IPS-15b (cell line): ENCODE measurements around the gene LRRC36.
"Not testable (repeated sequence)": the region's sequence is repeated elsewhere in the genome, so short reads cannot be mapped to it uniquely, and the experiment has no call there.

ENCODE experiments used
- H3K27me3 ChIP-seq: one replicate; pipeline ENCODE4 v1.6.1; 2013; ENCODE audit warnings: low read length; ENCODE audit not compliant: control insufficient read depth, insufficient read depth
- H3K36me3 ChIP-seq: one replicate; pipeline ENCODE4 v1.6.1; 2013; ENCODE audit warnings: low read length; ENCODE audit not compliant: control insufficient read depth, insufficient read depth
- H3K4me1 ChIP-seq: one replicate; pipeline ENCODE4 v1.6.1; 2013; ENCODE audit warnings: mild to moderate bottlenecking, low read length; ENCODE audit not compliant: control insufficient read depth, insufficient read depth
- H3K4me3 ChIP-seq: one replicate; pipeline ENCODE4 v1.5.1; 2013; ENCODE audit warnings: low read depth, low read length
- H3K9ac ChIP-seq: one replicate; pipeline ENCODE4 v1.6.1; 2013; ENCODE audit warnings: low read depth, mild to moderate bottlenecking, low read length
- H3K9me3 ChIP-seq: one replicate; pipeline ENCODE4 v1.6.1; 2013; ENCODE audit warnings: mild to moderate bottlenecking, low read length; ENCODE audit not compliant: control insufficient read depth, insufficient read depth

LRRC36 gene

GRCh38 chr16:67404740-67405226 is 78.2 kb downstream of the LRRC36 start:
- H3K9me3 ChIP-seq: no peaks in the 10 kb centered on the region
- H3K4me1 ChIP-seq: peaks cover 7% of the 10 kb centered on the region
- H3K4me3 ChIP-seq: no peak overlapping the region
- no peak overlapping the region for H3K9ac ChIP-seq
- H3K36me3 ChIP-seq: no peaks in the 10 kb centered on the region
- peaks cover 2% of the 10 kb centered on the region for H3K27me3 ChIP-seq

- H3K9ac ChIP-seq: no peak overlapping the region
- H3K36me3 ChIP-seq: no peaks in the 10 kb centered on the region
- no peak overlapping the region for H3K4me3 ChIP-seq
- no peaks in the 10 kb centered on the region for H3K9me3 ChIP-seq
- peaks cover 12% of the 10 kb centered on the region for H3K4me1 ChIP-seq
- H3K27me3 ChIP-seq: peaks cover 2% of the 10 kb centered on the region
These were observed 78.7 kb downstream of the LRRC36 start for GRCh38 chr16:67405336-67405735.

GRCh38 chr16:67406111-67406971 is 79.7 kb downstream of the LRRC36 start:
- no peaks in the 10 kb centered on the region for H3K27me3 ChIP-seq
- no peaks in the 10 kb centered on the region for H3K36me3 ChIP-seq
- no peak overlapping the region for H3K9ac ChIP-seq
- peaks cover 12% of the 10 kb centered on the region for H3K4me1 ChIP-seq
- H3K4me3 ChIP-seq: no peak overlapping the region
- H3K9me3 ChIP-seq: no peaks in the 10 kb centered on the region

- H3K9ac ChIP-seq: peak overlapping the region; percentile 12
- no peak overlapping the region for H3K4me3 ChIP-seq
- no peaks in the 10 kb centered on the region for H3K36me3 ChIP-seq
- H3K9me3 ChIP-seq: no peaks in the 10 kb centered on the region
- H3K27me3 ChIP-seq: no peaks in the 10 kb centered on the region
- H3K4me1 ChIP-seq: peaks cover 12% of the 10 kb centered on the region
These were observed 80.7 kb downstream of the LRRC36 start for GRCh38 chr16:67407176-67407787.

- no peaks in the 10 kb centered on the region for H3K36me3 ChIP-seq
- H3K9me3 ChIP-seq: no peaks in the 10 kb centered on the region
- peaks cover 12% of the 10 kb centered on the region for H3K4me1 ChIP-seq
- no peak overlapping the region for H3K9ac ChIP-seq
- H3K27me3 ChIP-seq: no peaks in the 10 kb centered on the region
- H3K4me3 ChIP-seq: no peak overlapping the region
These were observed 81.3 kb downstream of the LRRC36 start for GRCh38 chr16:67407788-67408452.

- H3K27me3 ChIP-seq: no peaks in the 10 kb centered on the region
- no peak overlapping the region for H3K4me3 ChIP-seq
- H3K9me3 ChIP-seq: no peaks in the 10 kb centered on the region
- no peak overlapping the region for H3K9ac ChIP-seq
- H3K4me1 ChIP-seq: peaks cover 18% of the 10 kb centered on the region
- H3K36me3 ChIP-seq: no peaks in the 10 kb centered on the region
These were observed 83.0 kb downstream of the LRRC36 start for GRCh38 chr16:67409631-67410030.

GRCh38 chr16:67411339-67411738 is 84.7 kb downstream of the LRRC36 start:
- Histone ChIP-seq H3K27me3 (no peaks in the 10 kb centered on the region), H3K9me3 (no peaks in the 10 kb centered on the region), H3K4me1 (peaks cover 18% of the 10 kb centered on the region), H3K36me3 (no peaks in the 10 kb centered on the region), H3K9ac (no peak overlapping the region), H3K4me3 (no peak overlapping the region)

GRCh38 chr16:67412294-67412693 is 85.7 kb downstream of the LRRC36 start:
- no peaks in the 10 kb centered on the region for H3K27me3 ChIP-seq
- H3K4me1 ChIP-seq: peaks cover 17% of the 10 kb centered on the region
- no peaks in the 10 kb centered on the region for H3K9me3 ChIP-seq
- H3K9ac ChIP-seq: no peak overlapping the region
- H3K4me3 ChIP-seq: no peak overlapping the region
- no peaks in the 10 kb centered on the region for H3K36me3 ChIP-seq

- no peaks in the 10 kb centered on the region for H3K36me3 ChIP-seq
- no peak overlapping the region for H3K4me3 ChIP-seq
- H3K27me3 ChIP-seq: no peaks in the 10 kb centered on the region
- no peaks in the 10 kb centered on the region for H3K9me3 ChIP-seq
- peaks cover 14% of the 10 kb centered on the region for H3K4me1 ChIP-seq
- no peak overlapping the region for H3K9ac ChIP-seq
These were observed 87.6 kb downstream of the LRRC36 start for GRCh38 chr16:67413978-67414911.

- H3K9ac ChIP-seq, H3K9me3 ChIP-seq: not testable (repeated sequence)
These were observed 88.8 kb downstream of the LRRC36 start for GRCh38 chr16:67415421-67415820.

More at GRCh38 chr16:67415421-67415820, 88.8 kb downstream of the LRRC36 start:
- H3K27me3 ChIP-seq, H3K4me1 ChIP-seq, H3K36me3 ChIP-seq: not testable (repeated sequence)
- H3K4me3 ChIP-seq: peak overlapping the region; percentile 58
